Articular chondrocyte of knee joint (primary cell): ENCODE measurements around the gene KCNJ6. TPM values are rescaled to one million over a fixed set of nuclear protein-coding genes. Genes with fewer than 3 reads are reported as not detected.

Experiments
- total RNA-seq: library from RNA; depleted of rRNA; stranded (reverse); fragments of >200 nt; gene quantifications from 2 replicates; pipeline ENCODE4 v1.2.3, GENCODE V29; 2012

KCNJ6 gene
- total RNA-seq, result 0.78 and 1.3 TPM in 2 replicates

GRCh38 chr21:37916310-37917051 lies at the start of gene KCNJ6:
KCNJ6 (minus strand) TSS chr21:37916457; CDS start chr21:37840682, 75,775 bp downstream.

